Tibial nerve (tissue), 4 donors: ENCODE data around the gene CENPO. TPM values are rescaled to one million over a fixed set of nuclear protein-coding genes. Genes with fewer than 3 reads are reported as not detected.

ENCODE experiments used
- DNase-seq, 2 donors: peaks; one replicate each; pipeline ENCODE4 v3.0.0-alpha.2; 2019; ENCODE audit warnings: low spot score in 2 of 2
- H3K27ac ChIP-seq, 4 donors: fragments of 200-600 bp; sonication (generic) in 3 of 4; one replicate each; pipeline ENCODE4 v1.5.1; 2017 to 2019; ENCODE audit warnings: mild to moderate bottlenecking in 1 of 4
- H3K27me3 ChIP-seq, 2 donors: fragments of 200-600 bp; sonication (generic) in 1 of 2; one replicate each; pipeline versions ENCODE4 v1.5.1 to v1.6.0; 2017 to 2019
- H3K36me3 ChIP-seq, 3 donors: fragments of 200-600 bp; sonication (generic); one replicate each; pipeline ENCODE4 v1.5.1; 2018 to 2019
- H3K4me1 ChIP-seq, 4 donors: fragments of 200-600 bp; sonication (generic) in 3 of 4; one replicate each; pipeline ENCODE4 v1.5.1; 2017 to 2019
- H3K4me3 ChIP-seq, 4 donors: fragments of 200-600 bp; sonication (generic) in 3 of 4; one replicate each; pipeline ENCODE4 v1.5.1; 2017 to 2019; ENCODE audit warnings: mild to moderate bottlenecking in 1 of 4, moderate library complexity in 1 of 4
- H3K9me3 ChIP-seq, 4 donors: fragments of 200-600 bp; sonication (generic) in 3 of 4; one replicate each; pipeline ENCODE4 v1.5.1; 2017 to 2019
- EP300 ChIP-seq, 2 donors: sonication (generic); formaldehyde crosslinking; IDR thresholded peaks; one replicate each; pipeline ENCODE4 v1.6.1; 2017; ENCODE audit warnings: antibody characterized with exemption in 2 of 2, mild to moderate bottlenecking in 1 of 2
- POLR2A ChIP-seq, 2 donors: fragments of 450-650 bp; IDR thresholded peaks; one replicate each; pipeline ENCODE4 v1.6.1; 2017; ENCODE audit warnings: antibody characterized with exemption in 2 of 2, mild to moderate bottlenecking in 2 of 2, moderate library complexity in 2 of 2
- WGBS, 2 donors: methylation state at CpG; one replicate each; pipeline ENCODE4 v1.1.5; 2018; 5-methylcytosine and 5-hydroxymethylcytosine counted together
- total RNA-seq, 4 donors: library from RNA; depleted of rRNA; stranded (reverse); fragments of >200 nt; gene quantifications; one replicate each; pipeline ENCODE4 v1.1.0, GENCODE V29; 2016
- TF ChIP-seq, protein P1 (sequence below), 5 experiments: fragments of 200-600 bp in 3 of 5; fragments of 450-650 bp in 2 of 5; sonication (generic) in 3 of 5; IDR thresholded peaks; one replicate each; pipeline ENCODE4 v1.5.1; 2016 to 2019; ENCODE audit warnings: antibody characterized with exemption in 5 of 5, mild to moderate bottlenecking in 3 of 5, moderate library complexity in 2 of 5

Gene CENPO
- total RNA-seq, 4 donors from 2014 or later = 2.4 to 3.6 (median 2.7) TPM

GRCh38 chr2:24853996-24854395 is 60.8 kb downstream of the CENPO start:
- Histone ChIP-seq H3K36me3 (no peaks in the 10 kb centered on the region), H3K9me3 (no peaks in the 10 kb centered on the region), H3K27me3 (no peaks in the 10 kb centered on the region), H3K4me3 (no peak overlapping the region), H3K27ac (peak overlapping the region; percentile 64 to 91 (median 88)), H3K4me1 (peaks cover 0 to 77% (median 38%) of the 10 kb centered on the region in 4 donors)
- TF ChIP-seq, protein P1, sequence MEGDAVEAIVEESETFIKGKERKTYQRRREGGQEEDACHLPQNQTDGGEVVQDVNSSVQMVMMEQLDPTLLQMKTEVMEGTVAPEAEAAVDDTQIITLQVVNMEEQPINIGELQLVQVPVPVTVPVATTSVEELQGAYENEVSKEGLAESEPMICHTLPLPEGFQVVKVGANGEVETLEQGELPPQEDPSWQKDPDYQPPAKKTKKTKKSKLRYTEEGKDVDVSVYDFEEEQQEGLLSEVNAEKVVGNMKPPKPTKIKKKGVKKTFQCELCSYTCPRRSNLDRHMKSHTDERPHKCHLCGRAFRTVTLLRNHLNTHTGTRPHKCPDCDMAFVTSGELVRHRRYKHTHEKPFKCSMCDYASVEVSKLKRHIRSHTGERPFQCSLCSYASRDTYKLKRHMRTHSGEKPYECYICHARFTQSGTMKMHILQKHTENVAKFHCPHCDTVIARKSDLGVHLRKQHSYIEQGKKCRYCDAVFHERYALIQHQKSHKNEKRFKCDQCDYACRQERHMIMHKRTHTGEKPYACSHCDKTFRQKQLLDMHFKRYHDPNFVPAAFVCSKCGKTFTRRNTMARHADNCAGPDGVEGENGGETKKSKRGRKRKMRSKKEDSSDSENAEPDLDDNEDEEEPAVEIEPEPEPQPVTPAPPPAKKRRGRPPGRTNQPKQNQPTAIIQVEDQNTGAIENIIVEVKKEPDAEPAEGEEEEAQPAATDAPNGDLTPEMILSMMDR (IDR thresholded peaks at IDR 0.05) = no peak
- TF ChIP-seq EP300 (IDR thresholded peaks at IDR 0.05) (no peak), POLR2A (IDR thresholded peaks at IDR 0.05) (no peak)
- no peak for DNase-seq
- WGBS, 2 donors = 51 to 74% methylated on average over 3 of the region's 3 CpGs

GRCh38 chr2:24855022-24855622 is 61.9 kb downstream of the CENPO start:
- 29 to 37% methylated on average over 8 of the region's 8 CpGs for WGBS, 2 donors
- Histone ChIP-seq H3K9me3 (no peaks in the 10 kb centered on the region), H3K4me1 (peaks cover 0 to 74% (median 38%) of the 10 kb centered on the region in 4 donors), H3K27me3 (no peaks in the 10 kb centered on the region), H3K27ac (peak overlapping the region; percentile 64 to 91 (median 88)), H3K4me3 (no peak overlapping the region), H3K36me3 (peaks cover 0 to 3% (median 0%) of the 10 kb centered on the region in 3 donors)
- peak; percentile 84 to 89 for TF ChIP-seq EP300 (IDR thresholded peaks at IDR 0.05)
- no peak for TF ChIP-seq POLR2A (IDR thresholded peaks at IDR 0.05)
- peak in 1 of 2 donors; percentile 43 for DNase-seq

DNA sequence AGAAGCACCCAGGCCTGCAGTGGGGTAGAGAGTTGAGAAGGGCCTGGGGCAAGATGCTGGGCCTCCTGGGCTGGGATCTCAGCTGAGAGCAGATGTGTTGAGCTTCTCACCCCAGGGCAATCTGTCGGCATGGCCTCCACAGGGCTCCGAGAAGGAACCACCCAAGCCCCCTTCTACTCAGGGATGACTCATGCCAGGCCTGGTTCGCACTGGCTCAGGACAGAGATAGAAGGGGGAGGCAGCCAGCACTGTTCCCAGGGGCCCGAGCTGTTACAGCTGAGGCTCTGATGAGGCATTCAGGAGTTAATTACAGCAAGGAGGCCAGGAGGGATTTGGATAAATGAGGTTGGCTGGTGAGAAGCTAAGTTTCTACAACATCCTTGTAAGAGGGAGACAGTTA is 62.5 kb downstream of the CENPO start:
- no peak overlapping the region for H3K4me3 ChIP-seq
- H3K36me3 ChIP-seq = peaks cover 0 to 9% (median 0%) of the 10 kb centered on the region in 3 donors
- DNase-seq = peak in 1 of 2 donors; percentile 61
- H3K27ac ChIP-seq = peak overlapping the region; percentile 64 to 91 (median 88)
- peaks cover 0 to 74% (median 38%) of the 10 kb centered on the region in 4 donors for H3K4me1 ChIP-seq
- H3K27me3 ChIP-seq = no peaks in the 10 kb centered on the region
- peak in 1 of 2 donors; percentile 11 for TF ChIP-seq EP300 (IDR thresholded peaks at IDR 0.05)
- TF ChIP-seq, protein P1 (IDR thresholded peaks at IDR 0.05) = no peak
- no peak for TF ChIP-seq POLR2A (IDR thresholded peaks at IDR 0.05)
- WGBS, 2 donors = 39 to 44% methylated on average over 4 of the region's 4 CpGs
- no peaks in the 10 kb centered on the region for H3K9me3 ChIP-seq

GRCh38 chr2:24856791-24857211 is 63.6 kb downstream of the CENPO start:
- TF ChIP-seq EP300 (IDR thresholded peaks at IDR 0.05) = peak in 1 of 2 donors; percentile 20
- TF ChIP-seq, protein P1 (IDR thresholded peaks at IDR 0.05) = no peak
- TF ChIP-seq POLR2A (IDR thresholded peaks at IDR 0.05) = no peak
- H3K9me3 ChIP-seq = no peaks in the 10 kb centered on the region
- DNase-seq = no peak
- H3K4me1 ChIP-seq = peaks cover 0 to 75% (median 38%) of the 10 kb centered on the region in 4 donors
- H3K27me3 ChIP-seq = no peaks in the 10 kb centered on the region
- H3K4me3 ChIP-seq = no peak overlapping the region
- peaks cover 0 to 10% (median 0%) of the 10 kb centered on the region in 3 donors for H3K36me3 ChIP-seq
- WGBS, 2 donors = 52 to 72% methylated on average over 4 to 5 of the region's 5 CpGs
- H3K27ac ChIP-seq = peak overlapping the region; percentile 64 to 91 (median 88)

DNA sequence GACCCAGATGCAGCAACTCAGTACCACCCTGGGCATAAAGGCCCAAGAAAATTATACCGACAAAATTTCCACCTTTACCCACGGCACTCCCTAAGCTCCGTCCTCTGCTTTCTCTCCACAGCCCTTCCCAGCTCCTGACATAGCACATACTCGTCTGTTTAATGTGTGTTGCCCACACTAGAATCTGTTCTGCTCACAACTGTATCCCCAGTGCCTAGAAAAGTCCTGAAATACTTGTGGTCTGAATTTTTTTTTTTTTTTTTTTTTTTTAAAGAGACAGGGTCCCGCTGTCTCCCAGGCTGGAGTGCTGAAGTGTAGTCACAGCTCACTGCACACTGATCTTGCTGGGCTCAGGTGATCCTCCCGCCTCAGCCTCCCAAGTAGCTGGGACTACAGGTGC is 64.5 kb downstream of the CENPO start:
- no peaks in the 10 kb centered on the region for H3K9me3 ChIP-seq
- TF ChIP-seq POLR2A (IDR thresholded peaks at IDR 0.05) (no peak), EP300 (IDR thresholded peaks at IDR 0.05) (no peak)
- TF ChIP-seq, protein P1 (IDR thresholded peaks at IDR 0.05) = no peak
- peak overlapping the region; percentile 64 to 91 (median 88) for H3K27ac ChIP-seq
- H3K27me3 ChIP-seq = no peaks in the 10 kb centered on the region
- H3K4me3 ChIP-seq = no peak overlapping the region
- WGBS, 2 donors = 75 to 79% methylated on average over 6 of the region's 6 CpGs
- H3K36me3 ChIP-seq = peaks cover 0 to 10% (median 0%) of the 10 kb centered on the region in 3 donors
- DNase-seq = no peak
- peaks cover 0 to 70% (median 38%) of the 10 kb centered on the region in 4 donors for H3K4me1 ChIP-seq
